ENCODE results near the gene HAPLN3. TPM values are rescaled to one million over a fixed set of nuclear protein-coding genes. Genes with fewer than 3 reads are reported as not detected.

HAPLN3 gene
- total and polyA plus RNA-seq, 2 donors (not counting 1 experiment from before 2014, with no cell fraction given), result 7.5 to 16.3 TPM

DNA sequence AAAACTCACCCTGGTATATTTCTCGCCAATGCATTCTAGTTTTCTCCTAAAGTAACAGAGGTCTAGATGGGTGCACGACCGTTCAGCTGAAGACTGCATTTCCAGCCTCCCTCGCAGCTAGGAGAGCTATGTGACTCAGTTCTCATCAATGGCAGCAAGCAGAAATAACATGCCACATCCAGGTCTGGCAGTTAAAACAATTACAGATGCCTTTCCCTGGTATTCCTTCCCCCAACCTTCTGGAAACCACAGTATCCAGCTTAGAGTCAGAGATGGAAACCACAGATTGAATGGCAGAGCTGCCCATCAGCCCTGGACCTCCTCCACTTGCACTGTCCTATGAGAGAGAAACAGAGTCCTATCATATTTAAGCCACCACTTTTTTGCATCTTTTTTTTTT lies 4.8 kb downstream of the HAPLN3 start:
- no peaks in the 10 kb centered on the region for H3K79me2 ChIP-seq (ENCODE audit: control insufficient read depth, insufficient read depth, low read length)
- H3K27me3 Mint-ChIP-seq, result peaks cover 5% of the 10 kb centered on the region
- no peak overlapping the region for H3K9ac ChIP-seq (ENCODE audit: low read length)
- no peaks in the 10 kb centered on the region for H3K9me3 Mint-ChIP-seq (ENCODE audit: insufficient read depth)
- no peak overlapping the region for H3K4me2 ChIP-seq (replicated peaks; ENCODE audit: low read depth, low read length, poor library complexity, severe bottlenecking)
- TF ChIP-seq, protein P1, sequence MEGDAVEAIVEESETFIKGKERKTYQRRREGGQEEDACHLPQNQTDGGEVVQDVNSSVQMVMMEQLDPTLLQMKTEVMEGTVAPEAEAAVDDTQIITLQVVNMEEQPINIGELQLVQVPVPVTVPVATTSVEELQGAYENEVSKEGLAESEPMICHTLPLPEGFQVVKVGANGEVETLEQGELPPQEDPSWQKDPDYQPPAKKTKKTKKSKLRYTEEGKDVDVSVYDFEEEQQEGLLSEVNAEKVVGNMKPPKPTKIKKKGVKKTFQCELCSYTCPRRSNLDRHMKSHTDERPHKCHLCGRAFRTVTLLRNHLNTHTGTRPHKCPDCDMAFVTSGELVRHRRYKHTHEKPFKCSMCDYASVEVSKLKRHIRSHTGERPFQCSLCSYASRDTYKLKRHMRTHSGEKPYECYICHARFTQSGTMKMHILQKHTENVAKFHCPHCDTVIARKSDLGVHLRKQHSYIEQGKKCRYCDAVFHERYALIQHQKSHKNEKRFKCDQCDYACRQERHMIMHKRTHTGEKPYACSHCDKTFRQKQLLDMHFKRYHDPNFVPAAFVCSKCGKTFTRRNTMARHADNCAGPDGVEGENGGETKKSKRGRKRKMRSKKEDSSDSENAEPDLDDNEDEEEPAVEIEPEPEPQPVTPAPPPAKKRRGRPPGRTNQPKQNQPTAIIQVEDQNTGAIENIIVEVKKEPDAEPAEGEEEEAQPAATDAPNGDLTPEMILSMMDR (IDR thresholded peaks at IDR 0.05), result no peak
- TF ChIP-seq EZH2 (IDR thresholded peaks at IDR 0.05; ENCODE audit: borderline replicate concordance, insufficient read depth, low read depth, low read length, poor library complexity, severe bottlenecking), result no peak
- ChIA-PET POLR2A (no interaction called here), CTCF (interaction anchor here (7.7 kb wide), 1 partner anchor 14 kb away, joined by 44 read pairs; no protein-coding TSS in a partner anchor)
- ATAC-seq (ENCODE audit: low read depth) (no peak), DNase-seq (no peak)
- H3K27ac Mint-ChIP-seq, result no peak overlapping the region
- H4K20me1 ChIP-seq (ENCODE audit: control insufficient read depth, insufficient read depth, low read length, poor library complexity, severe bottlenecking), result no peaks in the 10 kb centered on the region
- no peaks in the 10 kb centered on the region for H3K36me3 ChIP-seq (replicated peaks in 1 of 2; ENCODE audit: control extremely low read depth in 1 of 2, control insufficient read depth in 1 of 2, extremely low read depth in 1 of 2, insufficient read depth in 2 of 2, low read length in 1 of 2)
- H2AFZ ChIP-seq (ENCODE audit: insufficient read depth, low read depth, low read length, poor library complexity, severe bottlenecking), result no peak overlapping the region
- no peak overlapping the region for H3K4me3 Mint-ChIP-seq
- peaks cover 0 to 10% (median 0%) of the 10 kb centered on the region in 4 experiments for H3K27me3 ChIP-seq (replicated peaks in 1 of 4; ENCODE audit: control extremely low read depth in 1 of 4, control insufficient read depth in 3 of 4, insufficient read depth in 4 of 4, low read length in 3 of 4)
- H3K27ac ChIP-seq (ENCODE audit: low read length in 2 of 2), result no peak overlapping the region
- intact Hi-C loops (cut with micrococcal nuclease), result no loop called here
- H3K4me3 ChIP-seq (ENCODE audit: control extremely low read depth in 1 of 5, extremely low read depth in 1 of 5, insufficient read depth in 1 of 5, low read depth in 2 of 5, low read length in 4 of 5), result no peak overlapping the region
- H3K4me1 Mint-ChIP-seq, result peaks cover 8% of the 10 kb centered on the region
- WGBS (ENCODE audit: insufficient coverage), result 97% methylated on average over 4 of the region's 4 CpGs
- H3K9me3 ChIP-seq (ENCODE audit: control extremely low read depth in 1 of 3, control insufficient read depth in 2 of 3, insufficient read depth in 1 of 3, low read length in 2 of 3), result no peaks in the 10 kb centered on the region
- H3K4me1 ChIP-seq (ENCODE audit: control insufficient read depth in 2 of 2, insufficient read depth in 2 of 2, low read length in 2 of 2), result peaks cover 9 to 16% of the 10 kb centered on the region in 2 donors

DNA sequence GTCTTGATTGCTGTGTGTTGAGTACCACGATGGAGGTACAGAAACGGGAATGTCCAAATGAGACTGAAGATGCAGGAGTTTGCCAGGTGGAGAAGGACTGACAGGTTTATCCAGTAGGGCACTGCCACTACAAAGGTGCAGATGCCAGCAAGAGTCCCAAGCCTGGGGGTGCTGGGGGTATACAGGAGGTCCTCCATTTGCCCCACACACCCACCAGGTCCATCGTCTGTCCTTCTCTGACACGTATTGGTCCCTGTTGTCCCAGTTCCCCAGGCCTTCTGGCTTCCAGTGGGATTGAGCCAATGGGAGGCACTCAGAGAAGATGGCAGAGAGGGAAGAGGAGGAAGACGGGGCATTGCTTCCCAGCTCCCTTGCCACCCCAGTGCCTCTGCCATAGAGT lies 6.6 kb downstream of the HAPLN3 start:
- TF ChIP-seq, protein P1 (IDR thresholded peaks at IDR 0.05), result no peak
- no peak for TF ChIP-seq EZH2 (IDR thresholded peaks at IDR 0.05; ENCODE audit: borderline replicate concordance, insufficient read depth, low read depth, low read length, poor library complexity, severe bottlenecking)
- no peak overlapping the region for H3K4me2 ChIP-seq (replicated peaks; ENCODE audit: low read depth, low read length, poor library complexity, severe bottlenecking)
- H3K27ac ChIP-seq (ENCODE audit: low read length in 2 of 2), result no peak overlapping the region
- ATAC-seq (ENCODE audit: low read depth) (no peak), DNase-seq (no peak)
- no peaks in the 10 kb centered on the region for H3K9me3 ChIP-seq (ENCODE audit: control extremely low read depth in 1 of 3, control insufficient read depth in 2 of 3, insufficient read depth in 1 of 3, low read length in 2 of 3)
- H3K27me3 ChIP-seq (replicated peaks in 1 of 4; ENCODE audit: control extremely low read depth in 1 of 4, control insufficient read depth in 3 of 4, insufficient read depth in 4 of 4, low read length in 3 of 4), result peaks cover 0 to under 1% (median 0%) of the 10 kb centered on the region in 4 experiments
- no peak overlapping the region for H2AFZ ChIP-seq (ENCODE audit: insufficient read depth, low read depth, low read length, poor library complexity, severe bottlenecking)
- H3K4me1 ChIP-seq (ENCODE audit: control insufficient read depth in 2 of 2, insufficient read depth in 2 of 2, low read length in 2 of 2), result no peaks in the 10 kb centered on the region
- Mint-ChIP-seq H3K27ac (no peak overlapping the region), H3K9me3 (ENCODE audit: insufficient read depth) (no peaks in the 10 kb centered on the region), H3K4me1 (no peaks in the 10 kb centered on the region), H3K27me3 (peaks cover 4% of the 10 kb centered on the region), H3K4me3 (no peak overlapping the region)
- no peak overlapping the region for H3K9ac ChIP-seq (ENCODE audit: low read length)
- CTCF ChIA-PET, result interaction anchor here (0.9 to 2.9 kb wide), 2 partner anchors 15 to 17 kb away, joined by 3 to 9 read pairs; no protein-coding TSS in a partner anchor
- no peaks in the 10 kb centered on the region for H4K20me1 ChIP-seq (ENCODE audit: control insufficient read depth, insufficient read depth, low read length, poor library complexity, severe bottlenecking)
- H3K79me2 ChIP-seq (ENCODE audit: control insufficient read depth, insufficient read depth, low read length), result no peaks in the 10 kb centered on the region
- 100% methylated on average over 2 of the region's 5 CpGs for WGBS (ENCODE audit: insufficient coverage)
- intact Hi-C loops (cut with micrococcal nuclease), result no loop called here
- H3K36me3 ChIP-seq (replicated peaks in 1 of 2; ENCODE audit: control extremely low read depth in 1 of 2, control insufficient read depth in 1 of 2, extremely low read depth in 1 of 2, insufficient read depth in 2 of 2, low read length in 1 of 2), result no peaks in the 10 kb centered on the region
- H3K4me3 ChIP-seq (ENCODE audit: control extremely low read depth in 1 of 5, extremely low read depth in 1 of 5, insufficient read depth in 1 of 5, low read depth in 2 of 5, low read length in 4 of 5), result no peak overlapping the region
- POLR2A ChIA-PET, result no interaction called here

All from B cell (primary cell).